NCI-H2029 (cell line): ENCODE results near the gene HOXD3.
A peak's percentile ranks its signal among the peaks of the same experiment; 100 is the strongest.

ENCODE experiments used
- DNase-seq: peaks from one replicate; lab custom pipeline; 2025; lab: John Stamatoyannopoulos, UW

The HOXD3 gene

GRCh38 chr2:176156807-176157498 is at the start of gene HOXD3:
Gene HOXD3, plus strand, starts transcription at chr2:176157307. Its CDS starts 11,808 bp downstream, at chr2:176169115.
- no peak for DNase-seq

DNA sequence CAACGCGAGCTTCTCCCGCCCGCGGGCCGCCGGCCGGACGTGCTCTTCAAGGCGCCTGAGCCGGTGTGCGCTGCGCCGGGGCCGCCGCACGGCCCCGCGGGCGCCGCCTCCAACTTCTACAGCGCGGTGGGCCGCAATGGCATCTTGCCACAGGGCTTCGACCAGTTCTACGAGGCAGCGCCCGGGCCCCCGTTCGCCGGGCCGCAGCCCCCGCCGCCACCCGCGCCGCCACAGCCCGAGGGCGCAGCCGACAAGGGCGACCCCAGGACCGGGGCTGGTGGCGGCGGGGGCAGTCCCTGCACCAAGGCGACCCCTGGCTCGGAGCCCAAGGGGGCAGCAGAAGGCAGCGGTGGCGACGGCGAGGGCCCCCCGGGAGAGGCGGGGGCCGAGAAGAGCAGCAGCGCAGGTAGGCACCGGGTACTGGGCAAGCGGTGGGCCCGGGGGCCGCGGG is 49.4 kb upstream of the HOXD3 start:
- peak; percentile 18 for DNase-seq

DNA sequence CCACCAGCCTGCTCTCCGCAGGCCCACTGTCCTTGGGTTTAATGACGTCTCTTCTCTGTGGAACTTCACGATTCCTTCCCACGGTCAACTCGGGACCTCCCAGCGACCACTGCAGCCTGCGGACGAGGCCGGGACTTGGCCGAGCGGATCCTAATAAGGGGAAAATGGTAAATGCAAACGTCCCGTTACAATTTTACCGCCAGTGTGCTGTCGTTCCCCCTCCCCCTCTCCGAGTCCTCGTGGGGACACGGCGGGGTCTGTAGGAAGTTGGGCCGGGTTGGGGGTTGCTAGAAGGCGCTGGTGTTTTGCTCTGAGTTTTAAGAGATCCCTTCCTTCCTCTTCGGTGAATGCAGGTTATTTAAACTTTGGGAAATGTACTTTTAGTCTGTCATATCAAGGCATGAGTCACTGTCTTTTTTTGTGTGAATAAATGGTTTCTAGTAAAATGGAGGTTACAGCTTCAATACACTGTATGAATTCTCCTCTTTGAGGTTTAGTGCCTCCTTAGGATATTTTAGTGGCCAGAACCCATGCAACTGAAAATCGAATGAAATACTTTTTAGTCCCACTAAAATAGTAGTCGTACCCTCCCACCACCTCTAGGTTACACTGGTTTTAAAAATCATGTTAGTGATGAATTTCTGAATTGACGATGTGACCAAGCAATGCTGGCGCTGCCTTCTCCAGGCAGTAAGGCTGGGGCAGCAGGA is 47.8 kb upstream of the HOXD3 start:
- DNase-seq: no peak

GRCh38 chr2:176109946-176110345 is 47.2 kb upstream of the HOXD3 start:
- DNase-seq: no peak

DNA sequence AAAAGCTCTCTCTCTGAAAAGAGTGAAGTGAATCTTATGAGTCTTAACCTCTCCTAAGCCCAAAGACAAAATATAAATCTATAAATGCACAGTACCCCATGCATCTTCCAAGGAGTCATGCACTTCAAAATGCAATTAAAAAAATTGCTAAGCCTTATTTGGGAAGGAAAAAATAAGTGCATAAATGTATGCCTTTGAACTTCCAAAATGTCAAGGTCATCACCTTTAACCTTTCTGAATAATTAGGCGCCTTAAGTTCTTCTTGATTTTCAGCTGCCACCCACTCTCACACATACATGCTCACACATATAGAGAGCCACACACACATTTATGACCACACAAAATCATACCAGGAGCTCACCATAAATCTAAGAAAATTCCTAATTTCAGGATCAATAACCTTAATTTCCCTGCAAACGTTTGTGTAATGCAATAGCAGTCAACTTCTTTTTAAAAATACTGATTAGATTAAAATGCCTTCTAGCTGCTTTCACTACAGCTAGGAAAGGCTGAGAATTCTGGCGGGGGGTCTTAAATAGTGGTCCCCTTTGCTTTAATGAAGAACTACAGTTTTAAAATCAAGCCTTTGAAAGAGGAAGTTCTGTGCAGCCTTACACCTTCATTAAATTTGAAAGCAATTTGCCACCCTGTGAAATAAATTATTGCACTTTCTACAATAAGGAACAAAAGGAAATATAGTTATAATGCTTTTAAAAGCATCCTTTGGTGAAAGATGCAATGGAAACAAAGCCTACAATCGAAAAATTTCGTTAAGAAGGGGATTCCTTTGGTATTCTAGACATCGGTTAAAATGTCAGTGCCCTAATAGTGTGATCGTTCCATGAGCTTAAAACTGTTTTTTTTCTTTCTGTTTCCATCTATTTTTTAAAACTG is 46.4 kb upstream of the HOXD3 start:
- DNase-seq: no peak

GRCh38 chr2:176111309-176111663 is 45.8 kb upstream of the HOXD3 start:
- peak; percentile 58 for DNase-seq

DNA sequence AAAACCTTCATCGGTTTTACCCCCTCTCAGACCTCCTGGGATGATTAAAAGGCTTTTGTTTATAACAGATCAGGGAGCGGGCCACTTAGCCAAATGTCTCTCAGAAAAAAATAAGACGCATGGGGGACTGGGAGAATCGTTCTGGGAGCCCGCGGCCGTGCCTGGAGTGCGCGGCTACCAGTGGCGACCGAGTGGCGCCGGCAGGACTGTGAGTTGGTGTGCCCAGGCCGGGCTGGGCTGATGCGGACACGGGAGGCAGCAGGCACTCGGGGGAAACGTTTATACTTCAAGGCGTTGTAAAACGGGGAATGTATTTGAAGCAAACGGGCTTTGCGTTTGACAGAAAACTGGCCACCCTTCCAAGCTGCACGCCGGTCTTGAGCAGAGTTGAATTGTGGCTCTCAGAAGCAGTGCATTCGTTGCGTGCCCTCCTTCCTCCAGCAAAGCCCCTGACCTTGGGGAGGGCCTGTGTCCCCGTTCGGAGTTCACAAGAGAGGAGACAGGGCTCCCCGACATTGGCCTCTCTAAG is 45.2 kb upstream of the HOXD3 start:
- DNase-seq: no peak

DNA sequence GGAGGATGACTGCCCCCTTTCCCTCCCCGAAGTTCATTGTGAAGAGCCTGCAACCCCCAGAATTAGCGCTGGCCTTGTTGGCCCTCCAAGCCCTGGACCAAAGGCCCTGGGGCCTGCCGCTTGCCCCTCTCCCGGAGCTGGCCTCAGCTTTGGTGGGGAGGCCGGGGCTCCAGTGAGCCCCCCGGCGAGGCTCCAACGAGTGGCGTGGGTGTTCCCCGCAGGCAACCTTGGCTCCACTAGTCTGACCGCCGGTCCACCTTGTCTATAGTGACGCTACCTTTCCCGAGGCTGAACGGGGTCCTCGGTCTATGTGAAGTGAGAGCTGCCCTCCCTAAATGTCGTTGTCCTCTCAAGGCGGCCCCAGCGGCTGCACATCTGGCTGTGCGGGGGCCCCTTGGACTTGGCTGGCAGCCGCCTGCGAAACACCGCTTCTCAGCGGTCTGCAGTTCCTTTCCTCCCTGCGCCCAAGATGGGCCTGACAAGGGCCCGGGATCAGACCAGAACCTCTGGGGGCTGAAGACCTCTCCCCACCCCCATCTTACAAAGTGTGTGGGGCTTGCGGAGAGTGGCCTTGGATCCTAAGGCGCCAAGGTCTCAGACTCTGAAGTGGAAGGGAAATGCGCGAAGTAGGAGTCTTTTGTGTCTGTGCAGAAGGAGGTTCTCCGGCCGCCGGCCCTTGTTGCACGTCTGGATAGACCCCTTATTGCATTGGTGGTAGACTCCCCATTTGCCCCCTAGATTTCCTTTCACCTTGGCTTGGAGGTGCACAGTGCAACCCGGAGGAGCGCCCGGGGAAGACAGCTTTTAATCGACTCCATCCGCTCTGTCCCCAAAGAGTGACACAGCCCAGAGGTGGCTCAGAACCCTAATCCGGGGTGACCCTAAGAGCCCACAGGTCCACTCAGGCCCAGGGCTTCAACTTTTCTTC is 44.5 kb upstream of the HOXD3 start:
- no peak for DNase-seq

DNA sequence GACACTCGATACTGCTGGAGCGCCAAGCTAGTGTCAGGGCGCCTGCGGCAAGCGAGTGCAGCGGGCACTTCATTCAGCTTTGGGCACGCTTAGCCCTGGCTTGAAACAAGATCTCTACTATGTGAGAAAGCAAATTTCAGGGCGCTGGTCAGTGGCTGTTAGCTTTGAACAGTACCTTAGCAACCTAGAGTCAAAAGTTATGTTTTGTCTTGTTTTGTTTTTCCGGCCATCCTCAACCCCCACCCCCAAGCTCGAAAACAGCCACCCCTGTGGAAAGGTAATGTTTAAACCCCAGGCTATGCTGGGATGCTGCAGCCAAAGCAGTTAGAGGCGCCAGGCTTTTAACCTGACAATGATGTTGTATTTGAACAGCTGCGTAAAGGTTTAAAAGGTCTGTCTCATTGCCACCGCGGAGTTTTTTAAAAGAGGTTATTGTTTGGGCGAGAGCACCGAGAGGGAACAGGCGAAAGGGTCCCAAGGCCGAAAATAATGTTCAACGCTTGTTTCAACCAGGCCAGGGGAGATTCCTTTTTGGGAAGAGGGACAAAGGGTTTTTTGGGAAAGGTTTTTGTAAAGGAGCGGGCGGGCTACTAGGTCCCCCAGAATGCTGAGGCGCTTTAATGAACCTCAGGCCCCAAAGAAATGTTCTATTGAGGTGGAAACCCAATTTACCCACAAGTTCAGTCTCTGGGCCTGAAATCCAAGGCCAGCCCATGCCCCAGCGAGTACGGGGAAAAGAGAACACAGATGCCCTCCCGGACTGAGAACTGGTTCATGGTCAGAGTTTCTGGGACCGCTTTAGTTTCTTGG is 42.8 kb upstream of the HOXD3 start:
- peak; percentile 82 for DNase-seq

GRCh38 chr2:176114930-176115625 is 42.0 kb upstream of the HOXD3 start:
- no peak for DNase-seq

DNA sequence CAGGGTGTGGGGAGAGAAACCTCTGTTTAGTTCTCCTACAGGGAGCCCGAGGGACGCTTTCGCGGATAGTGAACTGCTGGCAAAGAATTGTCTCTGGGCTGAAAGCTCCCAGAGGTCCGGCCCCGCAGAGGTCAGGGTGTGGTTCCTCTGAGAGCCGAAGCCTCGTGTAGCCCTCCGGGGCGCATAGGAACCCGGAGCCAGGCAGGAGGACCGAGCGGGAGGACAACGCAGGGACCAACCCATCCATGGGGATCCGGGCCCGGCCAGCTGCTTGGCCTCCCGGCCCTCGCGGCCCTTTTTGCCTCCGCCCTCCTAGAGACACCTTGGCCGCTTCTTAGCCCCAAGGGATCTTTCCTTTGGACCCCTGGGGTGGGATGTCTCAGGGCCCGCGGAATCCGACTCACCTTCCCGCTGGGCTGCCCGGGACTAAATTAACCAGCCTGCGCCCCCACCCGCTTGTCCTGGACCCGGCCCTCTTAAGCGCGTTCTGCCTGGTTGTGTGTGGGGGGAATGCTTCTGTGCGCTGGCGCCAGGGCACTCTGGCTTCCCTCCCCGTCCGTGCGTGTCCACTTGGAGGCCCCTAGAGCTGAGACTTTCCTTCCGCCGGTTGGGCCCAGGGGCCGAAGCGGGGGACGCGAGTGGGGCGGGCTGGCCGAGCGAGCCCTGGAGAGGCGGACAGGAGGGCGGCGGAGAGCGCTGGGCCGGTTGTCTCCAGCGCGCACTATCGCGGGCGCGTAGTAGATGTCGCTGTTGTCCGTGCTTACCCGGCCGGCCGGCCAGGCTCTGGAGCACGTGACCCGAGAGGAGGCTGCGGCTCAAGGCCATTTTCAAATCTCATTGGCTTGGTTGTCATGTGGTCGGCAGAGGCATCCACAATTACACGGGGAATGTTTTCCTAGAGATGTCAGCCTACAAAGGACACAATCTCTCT is 41.0 kb upstream of the HOXD3 start, which contains the start of gene HOXD10:
Gene HOXD10, plus strand, starts transcription at position 896 of the 931 bp plus-strand sequence. CDS start 56 bp downstream, outside the sequence.
- no peak for DNase-seq

DNA sequence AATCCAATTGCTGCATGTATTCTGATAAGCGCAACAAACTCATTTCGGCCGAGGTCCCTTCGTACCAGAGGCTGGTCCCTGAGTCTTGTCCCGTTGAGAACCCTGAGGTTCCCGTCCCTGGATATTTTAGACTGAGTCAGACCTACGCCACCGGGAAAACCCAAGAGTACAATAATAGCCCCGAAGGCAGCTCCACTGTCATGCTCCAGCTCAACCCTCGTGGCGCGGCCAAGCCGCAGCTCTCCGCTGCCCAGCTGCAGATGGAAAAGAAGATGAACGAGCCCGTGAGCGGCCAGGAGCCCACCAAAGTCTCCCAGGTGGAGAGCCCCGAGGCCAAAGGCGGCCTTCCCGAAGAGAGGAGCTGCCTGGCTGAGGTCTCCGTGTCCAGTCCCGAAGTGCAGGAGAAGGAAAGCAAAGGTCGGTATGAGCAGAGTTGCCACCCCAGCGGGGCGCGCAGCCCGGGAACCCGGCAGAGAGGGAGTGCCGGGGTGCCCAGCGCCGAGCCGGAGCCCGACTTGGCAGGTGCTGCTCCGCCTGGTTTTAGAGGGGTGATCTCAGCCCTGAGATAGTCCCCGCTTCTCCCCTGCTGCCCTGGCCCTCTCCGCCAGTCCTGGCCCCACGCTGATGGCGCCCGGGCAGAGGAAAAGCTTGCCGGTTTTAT is 39.8 kb upstream of the HOXD3 start:
- DNase-seq: no peak

DNA sequence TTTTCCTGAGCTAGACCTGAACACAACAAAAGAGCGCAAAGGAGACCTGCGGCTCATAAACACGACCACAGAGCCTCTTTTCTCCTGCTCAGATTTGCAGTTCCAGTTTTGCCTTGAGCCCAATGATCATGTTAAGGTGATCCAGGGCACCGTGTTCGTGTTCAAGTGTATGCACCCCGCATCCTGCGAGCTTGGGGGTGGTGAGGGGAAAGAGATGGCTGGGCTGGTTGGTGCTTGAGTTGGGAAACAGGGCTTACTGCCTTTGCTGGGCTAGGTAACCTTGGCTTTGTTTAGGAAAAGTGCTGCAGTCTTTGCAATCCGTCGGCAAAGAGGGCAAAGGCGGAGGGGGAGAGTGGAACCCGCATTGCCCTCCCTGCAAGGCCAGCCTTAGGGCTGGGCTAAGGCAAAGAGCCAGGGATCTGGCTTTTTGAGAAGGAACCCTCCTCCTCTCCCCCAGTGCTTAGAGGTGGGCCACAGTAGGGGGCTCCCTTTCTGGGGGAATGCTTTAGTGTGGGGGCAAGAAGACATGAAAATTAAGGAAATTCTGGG is 39.2 kb upstream of the HOXD3 start:
- no peak for DNase-seq

- peak; percentile 83 for DNase-seq
Measured at GRCh38 chr2:176118601-176119339, 38.3 kb upstream of the HOXD3 start.

DNA sequence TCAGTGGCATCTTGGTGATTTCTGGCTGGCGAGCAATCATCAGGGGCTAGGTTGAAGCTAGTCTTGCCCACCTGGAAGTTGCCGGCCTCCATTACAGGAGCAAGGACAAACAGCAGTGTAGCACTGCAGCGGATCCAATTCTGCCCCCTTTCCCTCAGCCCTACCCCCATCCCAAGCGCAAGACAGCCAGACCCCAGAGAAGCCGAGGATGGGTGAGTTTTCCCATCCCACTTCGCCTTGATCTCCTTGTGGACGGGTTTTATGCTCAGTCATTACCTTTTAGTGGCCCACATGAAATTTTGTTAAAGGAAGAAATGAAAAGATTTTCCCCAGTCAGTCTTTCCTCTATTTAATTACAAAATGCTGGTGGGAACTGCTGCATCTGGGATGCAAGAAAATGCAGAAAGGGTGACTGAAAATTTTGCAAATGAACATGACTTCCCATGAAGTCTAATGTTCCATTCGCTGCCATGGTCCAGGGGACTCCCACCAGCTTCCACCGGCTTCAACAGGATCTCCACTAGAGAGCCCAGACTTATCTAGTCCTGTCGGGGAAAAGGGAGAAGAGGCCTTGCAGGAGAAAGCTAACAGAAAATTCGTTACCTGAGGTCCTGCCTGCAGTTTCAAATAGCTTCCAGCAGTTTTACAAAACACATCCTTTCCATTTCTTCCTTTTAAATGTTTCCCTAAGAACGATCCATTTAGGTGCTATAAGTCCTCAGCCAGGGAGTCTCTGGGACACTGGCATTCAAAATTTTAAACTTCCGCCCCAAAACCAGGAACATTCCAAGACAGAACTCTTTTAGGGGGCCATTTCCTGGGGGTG is 36.5 kb upstream of the HOXD3 start:
- DNase-seq: no peak
